Vagina (tissue), 2 donors: ENCODE data around the gene MTX1.

ENCODE experiments used
- POLR2A ChIP-seq, 2 donors: fragments of 450-650 bp; IDR thresholded peaks; one replicate each; pipeline ENCODE4 v1.6.1; 2017; ENCODE audit warnings: antibody characterized with exemption in 2 of 2, mild to moderate bottlenecking in 2 of 2, moderate library complexity in 2 of 2
- POLR2AphosphoS5 ChIP-seq, 2 donors: sonication (generic); formaldehyde crosslinking; IDR thresholded peaks; one replicate each; pipeline ENCODE4 v1.9.0; 2017; ENCODE audit warnings: antibody characterized with exemption in 2 of 2, mild to moderate bottlenecking in 2 of 2, low read depth in 1 of 2; ENCODE audit not compliant: insufficient read depth in 1 of 2
- TF ChIP-seq, protein P1 (sequence below), 3 experiments: fragments of 450-650 bp in 2 of 3; fragments of 200-600 bp in 1 of 3; sonication (generic) in 1 of 3; IDR thresholded peaks; one replicate each; pipeline ENCODE4 v1.5.1; 2017 to 2019; ENCODE audit warnings: antibody characterized with exemption in 3 of 3, mild to moderate bottlenecking in 2 of 3, moderate library complexity in 2 of 3

DNA sequence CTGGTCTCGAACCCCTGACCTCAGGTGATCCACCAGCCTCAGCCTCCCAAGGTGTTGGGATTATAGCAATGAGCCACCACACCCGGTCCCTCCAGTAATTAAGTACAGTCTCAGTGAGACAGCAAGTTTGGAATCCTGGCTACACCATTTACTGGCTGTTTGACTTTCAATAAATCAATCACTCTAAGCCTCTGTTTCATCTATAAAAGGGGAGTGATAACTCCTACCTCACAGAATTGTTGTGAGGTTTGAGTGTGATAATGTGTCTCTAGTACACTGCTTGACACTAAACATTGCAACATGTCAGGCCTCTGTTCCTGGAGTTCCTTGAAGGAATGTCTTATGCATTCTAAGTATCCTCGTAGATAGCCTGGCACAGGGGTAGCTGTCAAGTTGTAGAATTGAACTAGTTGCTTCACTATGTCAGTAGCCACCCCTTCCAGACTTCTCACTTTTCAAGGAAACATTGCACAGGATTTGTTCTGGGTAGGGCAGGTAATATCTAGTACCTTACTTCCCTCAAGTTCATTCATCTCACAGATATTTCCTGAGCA, 34.4 kb downstream of the MTX1 start:
- TF ChIP-seq POLR2A (IDR thresholded peaks at IDR 0.05) (no peak), POLR2AphosphoS5 (IDR thresholded peaks at IDR 0.05; ENCODE audit: insufficient read depth in 1 of 2, low read depth in 1 of 2) (no peak)
- TF ChIP-seq, protein P1, sequence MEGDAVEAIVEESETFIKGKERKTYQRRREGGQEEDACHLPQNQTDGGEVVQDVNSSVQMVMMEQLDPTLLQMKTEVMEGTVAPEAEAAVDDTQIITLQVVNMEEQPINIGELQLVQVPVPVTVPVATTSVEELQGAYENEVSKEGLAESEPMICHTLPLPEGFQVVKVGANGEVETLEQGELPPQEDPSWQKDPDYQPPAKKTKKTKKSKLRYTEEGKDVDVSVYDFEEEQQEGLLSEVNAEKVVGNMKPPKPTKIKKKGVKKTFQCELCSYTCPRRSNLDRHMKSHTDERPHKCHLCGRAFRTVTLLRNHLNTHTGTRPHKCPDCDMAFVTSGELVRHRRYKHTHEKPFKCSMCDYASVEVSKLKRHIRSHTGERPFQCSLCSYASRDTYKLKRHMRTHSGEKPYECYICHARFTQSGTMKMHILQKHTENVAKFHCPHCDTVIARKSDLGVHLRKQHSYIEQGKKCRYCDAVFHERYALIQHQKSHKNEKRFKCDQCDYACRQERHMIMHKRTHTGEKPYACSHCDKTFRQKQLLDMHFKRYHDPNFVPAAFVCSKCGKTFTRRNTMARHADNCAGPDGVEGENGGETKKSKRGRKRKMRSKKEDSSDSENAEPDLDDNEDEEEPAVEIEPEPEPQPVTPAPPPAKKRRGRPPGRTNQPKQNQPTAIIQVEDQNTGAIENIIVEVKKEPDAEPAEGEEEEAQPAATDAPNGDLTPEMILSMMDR (IDR thresholded peaks at IDR 0.05) = no peak
